ENCODE measurements around the gene SELENOI. TPM values are rescaled to one million over a fixed set of nuclear protein-coding genes. Genes with fewer than 3 reads are reported as not detected.
A peak's percentile ranks its signal among the peaks of the same experiment; 100 is the strongest.

The SELENOI gene
- total RNA-seq, 2 experiments from 2014 or later, result 27.7 to 31.5 TPM

DNA sequence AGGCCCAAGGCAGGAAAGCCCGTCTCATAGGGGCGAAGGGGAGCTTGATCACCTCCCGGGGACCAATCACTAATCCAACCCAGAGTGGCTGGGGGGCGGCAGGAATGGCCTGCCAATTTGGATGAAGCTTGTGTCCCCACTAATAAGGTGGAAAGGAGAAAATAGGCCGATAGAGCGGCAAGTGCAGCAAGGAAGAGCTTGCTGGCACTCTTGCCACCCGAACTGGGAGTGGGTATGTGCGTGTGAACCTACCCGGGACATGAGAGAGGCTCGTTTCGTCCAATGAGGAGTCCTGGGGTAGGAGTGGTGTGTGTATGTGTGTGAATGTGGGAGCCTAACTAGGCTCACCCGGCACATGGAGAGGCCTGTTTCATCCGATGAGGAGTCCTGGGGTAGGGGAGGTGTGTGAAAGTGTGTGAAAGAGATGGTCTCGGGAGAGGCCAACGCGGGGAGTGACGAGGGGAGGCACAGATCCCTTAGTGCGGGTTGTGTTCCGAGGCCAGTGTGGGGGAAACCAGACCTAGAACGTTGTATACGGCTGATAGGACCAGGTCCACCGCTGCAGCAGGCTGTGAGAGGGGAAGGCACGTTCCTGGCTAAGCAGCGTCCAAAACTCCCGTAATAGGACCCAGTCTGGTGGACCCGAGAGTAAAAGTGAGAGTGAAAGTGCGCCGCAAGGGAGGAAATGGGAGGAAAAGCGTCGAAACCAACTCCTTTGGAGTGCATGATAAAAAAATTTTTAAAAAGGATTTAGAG is 47.1 kb upstream of the SELENOI start:
- Histone ChIP-seq H3K4me3 (ENCODE audit: low read length) (peak overlapping the region; percentile 79), H3K36me3 (ENCODE audit: insufficient read depth, low read length) (no peaks in the 10 kb centered on the region), H3K27me3 (ENCODE audit: control insufficient read depth in 1 of 2, insufficient read depth in 2 of 2, low read length in 2 of 2) (no peaks in the 10 kb centered on the region), H3K4me1 (ENCODE audit: insufficient read depth, low read length) (peaks cover 24% of the 10 kb centered on the region), H3K9me3 (ENCODE audit: control insufficient read depth in 1 of 2, insufficient read depth in 1 of 2, low read length in 2 of 2) (no peaks in the 10 kb centered on the region), H3K27ac (ENCODE audit: low read depth in 1 of 2, low read length in 2 of 2) (peak overlapping the region; percentile 62 to 65)
- Mint-ChIP-seq H3K27ac (no peak overlapping the region), H3K27me3 (no peaks in the 10 kb centered on the region), H3K4me3 (no peak overlapping the region), H3K36me3 (ENCODE audit: low read depth) (peaks cover 4% of the 10 kb centered on the region), H3K9me3 (no peaks in the 10 kb centered on the region), H3K4me1 (ENCODE audit: low read depth) (no peaks in the 10 kb centered on the region)
- peak; percentile 73 for ATAC-seq (ENCODE audit: poor library complexity)
- POLR2A ChIA-PET, result interaction anchor here (1.0 to 3.5 kb wide), 6 partner anchors 9 to 317 kb away, joined by 3 to 52 read pairs (median 14); partner anchors contain the start of genes ADGRF3, HADHA, HADHB and SELENOI
- DNase-seq, result peak; percentile 15 to 69 (median 36)
- CTCF ChIA-PET, result interaction anchor here (1.6 kb wide), 1 partner anchor 55 kb away, joined by 4 read pairs; the partner anchor contains the start of genes HADHA and HADHB
- intact Hi-C loops (cut with DNase I, micrococcal nuclease), result loop anchor here in 1 of 2 experiments (1.0 to 5.0 kb wide), 3 partner anchors 31 to 54 kb away; partner anchors contain the start of genes ADGRF3, HADHA, HADHB and SELENOI
- TF ChIP-seq, protein P1, sequence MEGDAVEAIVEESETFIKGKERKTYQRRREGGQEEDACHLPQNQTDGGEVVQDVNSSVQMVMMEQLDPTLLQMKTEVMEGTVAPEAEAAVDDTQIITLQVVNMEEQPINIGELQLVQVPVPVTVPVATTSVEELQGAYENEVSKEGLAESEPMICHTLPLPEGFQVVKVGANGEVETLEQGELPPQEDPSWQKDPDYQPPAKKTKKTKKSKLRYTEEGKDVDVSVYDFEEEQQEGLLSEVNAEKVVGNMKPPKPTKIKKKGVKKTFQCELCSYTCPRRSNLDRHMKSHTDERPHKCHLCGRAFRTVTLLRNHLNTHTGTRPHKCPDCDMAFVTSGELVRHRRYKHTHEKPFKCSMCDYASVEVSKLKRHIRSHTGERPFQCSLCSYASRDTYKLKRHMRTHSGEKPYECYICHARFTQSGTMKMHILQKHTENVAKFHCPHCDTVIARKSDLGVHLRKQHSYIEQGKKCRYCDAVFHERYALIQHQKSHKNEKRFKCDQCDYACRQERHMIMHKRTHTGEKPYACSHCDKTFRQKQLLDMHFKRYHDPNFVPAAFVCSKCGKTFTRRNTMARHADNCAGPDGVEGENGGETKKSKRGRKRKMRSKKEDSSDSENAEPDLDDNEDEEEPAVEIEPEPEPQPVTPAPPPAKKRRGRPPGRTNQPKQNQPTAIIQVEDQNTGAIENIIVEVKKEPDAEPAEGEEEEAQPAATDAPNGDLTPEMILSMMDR (IDR thresholded peaks at IDR 0.05), result no peak

DNA sequence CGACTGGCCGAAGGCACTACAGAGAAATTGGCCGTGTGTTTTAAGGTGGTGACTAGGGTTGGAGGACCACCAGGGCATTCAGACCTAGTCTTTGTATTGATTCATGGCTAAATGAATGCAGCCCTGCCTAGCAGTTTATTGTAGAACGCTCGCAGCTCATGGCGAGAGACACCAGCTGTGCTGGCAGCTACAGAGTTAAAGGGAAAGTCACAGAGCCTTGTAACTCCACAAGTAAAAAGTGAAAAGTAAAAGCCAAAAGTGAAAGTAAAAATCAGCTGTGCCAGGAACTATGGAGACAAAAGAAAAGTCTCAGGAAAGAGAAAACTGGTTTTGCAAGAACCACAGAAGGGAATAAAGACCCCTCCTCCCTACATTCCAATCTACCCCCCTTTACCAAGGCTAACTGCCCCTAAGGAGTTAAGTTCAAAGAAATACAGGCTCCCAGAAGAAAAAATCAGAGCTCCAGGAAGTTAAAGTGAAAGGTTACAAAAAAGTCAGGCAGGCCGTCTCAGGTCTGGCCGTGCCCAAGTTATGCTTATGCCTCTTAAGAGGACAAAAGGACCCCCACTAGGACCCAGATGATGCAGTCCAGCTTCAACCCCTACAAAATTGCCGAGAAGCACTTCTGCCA is 46.4 kb upstream of the SELENOI start:
- H3K27ac ChIP-seq (ENCODE audit: low read depth in 1 of 2, low read length in 2 of 2), result peak overlapping the region; percentile 62 to 65
- TF ChIP-seq, protein P1 (IDR thresholded peaks at IDR 0.05), result no peak
- no peaks in the 10 kb centered on the region for H3K4me1 Mint-ChIP-seq (ENCODE audit: low read depth)
- peaks cover 24% of the 10 kb centered on the region for H3K4me1 ChIP-seq (ENCODE audit: insufficient read depth, low read length)
- ChIA-PET CTCF (interaction anchor here (0.7 to 1.6 kb wide), 2 partner anchors 15 to 55 kb away, joined by 3 to 4 read pairs; partner anchors contain the start of genes HADHA and HADHB), POLR2A (interaction anchor here (0.8 to 3.5 kb wide), 14 partner anchors 9 to 1026 kb away, joined by 3 to 52 read pairs (median 4); partner anchors contain the start of genes ADGRF3, ASXL2, HADHA and HADHB)
- H3K27ac Mint-ChIP-seq, result no peak overlapping the region
- no peaks in the 10 kb centered on the region for H3K27me3 Mint-ChIP-seq
- ATAC-seq (ENCODE audit: poor library complexity), result peak; percentile 46
- H3K9me3 ChIP-seq (ENCODE audit: control insufficient read depth in 1 of 2, insufficient read depth in 1 of 2, low read length in 2 of 2), result no peaks in the 10 kb centered on the region
- peaks cover 10% of the 10 kb centered on the region for H3K36me3 Mint-ChIP-seq (ENCODE audit: low read depth)
- intact Hi-C loops (cut with DNase I, micrococcal nuclease), result loop anchor here (1.0 to 5.0 kb wide), 4 partner anchors 31 to 55 kb away; partner anchors contain the start of genes HADHA (in 2 of the 2), HADHB (in 2 of the 2), ADGRF3 (in 1 of the 2) and SELENOI (in 1 of the 2)
- H3K27me3 ChIP-seq (ENCODE audit: control insufficient read depth in 1 of 2, insufficient read depth in 2 of 2, low read length in 2 of 2), result no peaks in the 10 kb centered on the region
- DNase-seq, result peak in 8 of 14 experiments; percentile 9 to 62 (median 40)
- H3K9me3 Mint-ChIP-seq, result no peaks in the 10 kb centered on the region
- no peak overlapping the region for H3K4me3 Mint-ChIP-seq
- peak overlapping the region; percentile 79 for H3K4me3 ChIP-seq (ENCODE audit: low read length)
- H3K36me3 ChIP-seq (ENCODE audit: insufficient read depth, low read length), result no peaks in the 10 kb centered on the region

DNA sequence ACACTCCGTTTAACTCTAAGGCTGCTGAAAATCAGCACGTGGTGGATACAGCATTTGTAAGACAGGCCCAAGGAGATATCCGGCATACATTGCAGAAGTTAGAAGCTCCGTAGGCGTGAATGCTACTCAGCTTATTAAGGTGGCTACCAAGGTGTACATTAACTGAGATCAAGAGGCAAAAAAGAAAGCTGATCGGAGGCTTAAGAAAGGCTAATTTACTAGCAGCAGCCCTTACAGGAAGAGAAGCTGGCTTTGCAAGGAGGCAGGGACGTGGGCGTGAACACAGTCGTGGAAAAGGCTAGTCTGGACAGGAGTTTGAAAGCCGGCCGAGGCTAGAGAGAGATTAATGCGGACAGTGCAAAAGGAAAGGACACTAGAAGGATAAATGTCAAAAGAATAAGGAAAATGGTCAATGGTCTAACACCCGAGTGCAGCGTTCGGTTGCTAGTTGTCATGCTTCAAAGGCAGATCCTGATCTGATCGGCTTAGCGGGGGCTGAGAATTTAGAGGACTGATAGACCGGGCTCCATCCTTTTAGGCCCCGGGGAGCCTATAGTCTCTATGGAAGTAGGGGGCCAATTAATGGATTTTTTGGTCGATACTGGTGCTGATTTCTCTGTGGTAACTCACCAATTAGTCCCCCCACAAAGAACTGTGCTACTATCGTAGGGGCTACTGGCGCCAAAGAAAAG is 45.6 kb upstream of the SELENOI start:
- Histone ChIP-seq H3K4me3 (ENCODE audit: low read length) (peak overlapping the region; percentile 79), H3K9me3 (ENCODE audit: control insufficient read depth in 1 of 2, insufficient read depth in 1 of 2, low read length in 2 of 2) (no peaks in the 10 kb centered on the region), H3K4me1 (ENCODE audit: insufficient read depth, low read length) (peaks cover 24% of the 10 kb centered on the region), H3K27ac (ENCODE audit: low read depth in 1 of 2, low read length in 2 of 2) (peak overlapping the region; percentile 58 to 65), H3K36me3 (ENCODE audit: insufficient read depth, low read length) (no peaks in the 10 kb centered on the region), H3K27me3 (ENCODE audit: control insufficient read depth in 1 of 2, insufficient read depth in 2 of 2, low read length in 2 of 2) (no peaks in the 10 kb centered on the region)
- no peak overlapping the region for H3K4me3 Mint-ChIP-seq
- intact Hi-C loops (cut with DNase I, micrococcal nuclease), result loop anchor here in 1 of 2 experiments (2.0 to 5.0 kb wide), 2 partner anchors 42 to 56 kb away; partner anchors contain the start of genes HADHA and HADHB
- no peaks in the 10 kb centered on the region for H3K9me3 Mint-ChIP-seq
- H3K4me1 Mint-ChIP-seq (ENCODE audit: low read depth), result no peaks in the 10 kb centered on the region
- ChIA-PET POLR2A (interaction anchor here (0.8 to 3.5 kb wide), 14 partner anchors 10 to 1027 kb away, joined by 3 to 52 read pairs (median 4); partner anchors contain the start of genes ADGRF3, ASXL2, HADHA and HADHB), CTCF (interaction anchor here (1.6 kb wide), 1 partner anchor 56 kb away, joined by 4 read pairs; the partner anchor contains the start of genes HADHA and HADHB)
- H3K27me3 Mint-ChIP-seq, result no peaks in the 10 kb centered on the region
- TF ChIP-seq, protein P1 (IDR thresholded peaks at IDR 0.05), result no peak
- DNase-seq, result peak in 4 of 14 experiments; percentile 28 to 53 (median 40)
- peaks cover 10% of the 10 kb centered on the region for H3K36me3 Mint-ChIP-seq (ENCODE audit: low read depth)
- peak; percentile 42 for ATAC-seq (ENCODE audit: poor library complexity)
- no peak overlapping the region for H3K27ac Mint-ChIP-seq

Data from CD4-positive, alpha-beta T cell (primary cell).